ENCODE measurements around the gene RGS6. TPM values are rescaled to one million over a fixed set of nuclear protein-coding genes. Genes with fewer than 3 reads are reported as not detected.

The RGS6 gene
- total RNA-seq, 4 donors from 2014 or later = 0.46 to 3.7 (median 1.6) TPM

DNA sequence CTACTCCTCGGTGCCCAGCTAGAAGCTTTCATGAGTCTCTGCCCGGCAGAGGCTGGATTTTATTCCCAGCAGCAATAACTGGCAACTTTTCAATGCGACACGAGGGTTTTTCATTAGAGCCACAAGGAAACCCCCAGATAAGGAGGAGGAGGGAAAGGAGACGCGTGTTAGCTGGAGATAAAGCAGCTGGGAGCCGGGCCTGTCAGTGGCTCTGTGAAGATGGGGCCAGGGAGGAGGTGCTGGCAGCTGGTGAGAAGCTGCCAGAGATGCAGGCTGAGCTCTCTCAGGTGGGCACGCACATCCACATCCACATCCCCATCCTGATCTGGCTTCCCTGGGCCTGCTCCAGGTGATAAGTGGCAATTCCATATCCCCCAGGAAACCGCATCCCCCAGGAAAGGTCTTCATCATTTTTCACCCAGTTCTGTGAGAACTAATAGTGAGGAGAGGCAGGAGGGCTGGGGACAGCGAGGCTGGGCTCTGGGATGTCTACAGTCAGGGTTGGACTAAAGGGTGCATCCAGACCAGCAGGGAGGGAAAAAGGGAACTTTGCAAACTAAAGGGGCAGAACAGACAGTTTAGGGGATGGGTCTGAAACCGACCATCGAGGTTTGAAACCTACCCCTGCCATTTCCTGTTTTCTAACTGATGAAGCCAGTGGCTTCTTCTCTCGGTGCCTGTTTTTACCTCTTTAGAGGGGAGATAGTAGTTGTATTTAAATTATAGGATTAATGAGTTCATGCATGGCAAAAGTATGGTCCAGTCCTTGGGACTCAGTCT lies 548.4 kb downstream of the RGS6 start:
- no peak for ATAC-seq
- TF ChIP-seq CTCF (IDR thresholded peaks at IDR 0.05 in 4 of 5, conservative IDR thresholded peaks at IDR 0.05 in 1 of 5) = no peak
- TF ChIP-seq POLR2A (IDR thresholded peaks at IDR 0.05) = no peak
- H3K27ac ChIP-seq = no peak overlapping the region
- H3K4me1 ChIP-seq = peaks cover 0 to 17% of the 10 kb centered on the region in 2 donors
- no peak overlapping the region for H3K4me3 ChIP-seq
- no peaks in the 10 kb centered on the region for H3K36me3 ChIP-seq
- no peaks in the 10 kb centered on the region for H3K27me3 ChIP-seq
- DNase-seq = no peak
- intact Hi-C loops (cut with DNase I; ENCODE audit: low total_unique reads) (no loop called here), in situ Hi-C loops (cut with MboI; ENCODE audit: low sequenced_read_pairs in 4 of 4) (no loop called here)
- no peaks in the 10 kb centered on the region for H3K9me3 ChIP-seq

DNA sequence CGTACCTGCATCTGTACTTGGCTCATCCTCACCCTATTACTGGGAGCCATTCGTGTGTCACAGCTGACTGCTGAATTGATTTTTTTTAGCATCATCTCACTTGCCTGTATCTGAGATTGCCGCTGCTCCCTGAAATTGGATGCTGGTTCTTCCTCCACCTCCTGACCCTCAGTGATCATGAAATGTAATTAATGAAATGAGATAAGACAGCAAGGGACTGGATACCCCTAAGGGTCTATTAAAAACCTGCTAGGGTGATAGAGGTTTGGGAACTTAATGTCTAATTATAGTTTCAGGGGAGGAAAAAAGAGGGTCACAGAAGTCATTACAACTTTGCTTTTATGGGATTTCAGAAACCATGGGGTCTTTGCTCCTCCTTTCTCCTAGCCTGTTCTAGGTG lies 551.1 kb downstream of the RGS6 start:
- no peak for DNase-seq
- no peaks in the 10 kb centered on the region for H3K4me1 ChIP-seq
- H3K9me3 ChIP-seq = no peaks in the 10 kb centered on the region
- intact Hi-C loops (cut with DNase I; ENCODE audit: low total_unique reads) = no loop called here
- no peak for ATAC-seq
- in situ Hi-C loops (cut with MboI; ENCODE audit: low sequenced_read_pairs in 4 of 4) = no loop called here
- no peak overlapping the region for H3K27ac ChIP-seq
- H3K4me3 ChIP-seq = no peak overlapping the region
- H3K27me3 ChIP-seq = no peaks in the 10 kb centered on the region
- H3K36me3 ChIP-seq = no peaks in the 10 kb centered on the region
- no peak for TF ChIP-seq POLR2A (IDR thresholded peaks at IDR 0.05)
- no peak for TF ChIP-seq CTCF (IDR thresholded peaks at IDR 0.05 in 4 of 5, conservative IDR thresholded peaks at IDR 0.05 in 1 of 5)

DNA sequence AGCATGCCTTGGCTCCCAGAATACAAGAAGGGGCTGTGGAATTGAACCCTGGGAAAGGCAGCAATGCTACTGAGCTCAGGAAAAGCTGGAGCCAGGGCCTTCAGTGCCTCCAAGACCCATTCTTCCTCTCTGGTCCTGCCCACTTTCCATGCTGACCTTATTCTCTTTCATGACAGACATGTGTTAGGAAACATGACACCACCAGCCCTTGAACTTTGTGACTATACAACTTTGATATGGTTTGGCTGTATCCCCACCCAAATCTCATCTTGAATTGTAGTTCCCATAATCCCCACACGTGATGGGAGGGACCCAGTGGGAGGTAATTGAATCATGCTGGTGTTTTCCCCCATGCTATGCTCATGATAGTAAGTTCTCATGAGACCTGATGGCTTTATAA lies 553.5 kb downstream of the RGS6 start:
- in situ Hi-C loops (cut with MboI; ENCODE audit: low sequenced_read_pairs in 4 of 4) (no loop called here), intact Hi-C loops (cut with DNase I; ENCODE audit: low total_unique reads) (no loop called here)
- no peak for DNase-seq

DNA sequence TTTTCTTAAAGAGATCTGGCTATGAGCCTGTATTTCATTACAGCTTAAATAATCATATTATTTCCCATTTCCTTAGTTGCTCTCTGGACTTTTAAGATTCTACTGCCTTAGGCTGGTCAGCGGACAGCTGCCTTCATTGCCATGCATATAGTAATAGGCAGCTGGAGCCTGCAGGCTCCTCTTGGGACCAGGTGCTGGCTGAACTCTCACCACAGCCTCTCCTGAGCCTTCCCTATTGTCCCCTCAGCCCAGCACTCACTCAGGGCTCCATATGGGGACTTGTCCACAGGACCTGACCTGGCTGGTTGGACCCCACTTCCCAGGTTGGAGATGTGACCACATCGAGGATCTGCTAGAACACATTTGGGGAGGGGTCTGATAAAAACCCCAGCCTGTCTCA lies 556.3 kb downstream of the RGS6 start:
- H3K4me3 ChIP-seq = no peak overlapping the region
- TF ChIP-seq CTCF (IDR thresholded peaks at IDR 0.05 in 4 of 5, conservative IDR thresholded peaks at IDR 0.05 in 1 of 5) = no peak
- TF ChIP-seq POLR2A (IDR thresholded peaks at IDR 0.05) = no peak
- in situ Hi-C loops (cut with MboI; ENCODE audit: low sequenced_read_pairs in 4 of 4) (no loop called here), intact Hi-C loops (cut with DNase I; ENCODE audit: low total_unique reads) (no loop called here)
- no peaks in the 10 kb centered on the region for H3K4me1 ChIP-seq
- H3K27ac ChIP-seq = no peak overlapping the region
- ATAC-seq = no peak
- no peak for DNase-seq
- peaks cover 0 to under 1% (median 0%) of the 10 kb centered on the region in 3 donors for H3K27me3 ChIP-seq
- no peaks in the 10 kb centered on the region for H3K9me3 ChIP-seq
- H3K36me3 ChIP-seq = no peaks in the 10 kb centered on the region

More for the DNA sequence above, 553.5 kb downstream of the RGS6 start:
- no peak overlapping the region for H3K4me3 ChIP-seq
- ATAC-seq = no peak
- no peaks in the 10 kb centered on the region for H3K27me3 ChIP-seq
- H3K9me3 ChIP-seq = no peaks in the 10 kb centered on the region
- no peak overlapping the region for H3K27ac ChIP-seq
- no peak for TF ChIP-seq CTCF (IDR thresholded peaks at IDR 0.05 in 4 of 5, conservative IDR thresholded peaks at IDR 0.05 in 1 of 5)
- TF ChIP-seq POLR2A (IDR thresholded peaks at IDR 0.05) = no peak
- no peaks in the 10 kb centered on the region for H3K4me1 ChIP-seq
- H3K36me3 ChIP-seq = no peaks in the 10 kb centered on the region

Measured in gastrocnemius medialis (tissue), 4 donors.